DMS153 (cell line): ENCODE results near the gene KCNJ11.

ENCODE experiments used
- DNase-seq: peaks from one replicate; lab custom pipeline; 2025; lab: John Stamatoyannopoulos, UW

The KCNJ11 gene

DNA sequence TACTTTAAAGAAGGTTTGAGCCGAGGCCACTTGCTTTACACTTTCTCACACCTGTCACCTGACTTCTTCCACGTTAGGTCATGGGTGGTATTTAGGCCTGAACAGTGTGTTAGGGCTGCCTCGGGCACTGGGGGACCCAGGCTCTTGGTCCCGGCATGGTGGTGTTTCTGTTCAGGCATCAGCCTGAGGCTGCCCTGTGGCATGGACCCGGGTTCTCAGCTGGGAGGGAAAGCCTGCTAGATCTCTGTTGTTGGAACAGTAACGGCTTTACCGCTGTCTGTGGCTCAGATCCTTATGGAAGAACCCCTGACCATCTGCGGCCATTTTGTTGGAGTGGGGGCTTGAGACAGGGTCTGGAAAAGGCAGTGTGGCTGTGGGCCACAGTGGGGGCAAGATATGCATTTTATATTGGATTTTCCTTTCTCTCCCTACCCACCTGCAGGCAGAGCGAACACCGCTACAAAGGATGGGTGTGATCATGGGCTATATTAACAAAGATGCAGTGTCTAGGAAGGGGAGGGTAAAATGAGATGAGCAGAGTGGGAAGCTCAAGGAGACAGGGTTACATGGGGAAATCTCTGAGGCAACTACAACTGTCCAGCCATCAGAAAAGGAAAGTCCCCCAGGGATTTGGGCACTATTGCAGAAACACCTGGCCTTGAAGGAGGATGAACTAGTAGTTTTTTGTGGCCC lies 1.6 kb upstream of the KCNJ11 start:
- no peak for DNase-seq

DNA sequence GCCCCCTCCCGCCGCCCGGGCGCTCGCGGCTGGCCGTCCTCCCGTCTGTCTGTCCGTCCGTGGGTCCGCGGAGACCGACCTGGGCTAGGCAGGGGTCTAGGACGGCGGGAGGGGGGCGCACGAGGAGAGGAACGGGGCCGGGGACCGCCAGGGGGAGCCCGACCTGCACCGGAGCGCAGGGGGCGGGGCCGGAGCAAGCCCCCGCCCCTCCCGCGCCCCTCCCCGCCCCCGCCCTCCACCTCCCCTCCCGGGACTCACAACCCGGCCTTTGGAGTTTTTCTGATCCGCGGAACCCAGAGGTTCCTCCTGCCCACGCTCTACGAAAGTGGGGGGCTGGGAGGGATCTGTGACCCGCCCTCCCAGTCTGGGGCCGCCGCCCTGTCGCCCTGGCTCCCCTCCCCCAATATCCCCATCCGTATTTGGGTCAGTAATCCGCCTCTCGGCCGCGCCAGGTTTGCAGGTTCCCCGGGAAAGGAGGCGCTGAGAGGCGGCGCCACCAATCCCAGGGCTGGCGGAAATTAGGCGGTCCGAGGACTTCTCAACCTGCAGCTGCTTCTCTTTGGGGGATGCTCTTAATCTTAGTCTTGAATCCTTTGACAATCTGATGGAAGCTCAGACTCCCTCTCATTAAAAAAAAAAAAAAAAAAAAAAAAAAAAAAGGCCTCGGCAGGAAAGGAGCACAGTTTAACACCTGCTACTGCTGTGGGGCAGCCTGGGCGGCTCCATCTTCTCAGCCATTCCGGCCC lies 925 bp upstream of the KCNJ11 start:
- DNase-seq, result peak; percentile 76

DNA sequence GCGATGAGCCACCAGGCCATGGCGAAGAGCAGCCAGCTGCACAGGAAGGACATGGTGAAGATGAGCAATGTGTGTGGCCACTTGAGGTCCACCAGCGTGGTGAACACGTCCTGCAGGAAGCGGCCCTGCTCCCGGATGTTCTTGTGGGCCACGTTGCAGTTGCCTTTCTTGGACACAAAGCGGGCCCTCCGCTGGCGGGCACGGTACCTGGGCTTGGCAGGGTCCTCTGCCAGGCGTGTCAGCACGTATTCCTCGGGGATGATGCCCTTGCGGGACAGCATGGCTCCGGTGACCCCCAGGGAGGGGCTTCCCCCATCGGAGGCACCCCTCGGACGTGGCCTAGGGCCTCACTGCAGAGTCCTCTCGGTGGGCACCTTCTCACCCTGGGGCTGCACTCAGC lies 648 bp downstream of the KCNJ11 start:
- DNase-seq, result no peak

DNA sequence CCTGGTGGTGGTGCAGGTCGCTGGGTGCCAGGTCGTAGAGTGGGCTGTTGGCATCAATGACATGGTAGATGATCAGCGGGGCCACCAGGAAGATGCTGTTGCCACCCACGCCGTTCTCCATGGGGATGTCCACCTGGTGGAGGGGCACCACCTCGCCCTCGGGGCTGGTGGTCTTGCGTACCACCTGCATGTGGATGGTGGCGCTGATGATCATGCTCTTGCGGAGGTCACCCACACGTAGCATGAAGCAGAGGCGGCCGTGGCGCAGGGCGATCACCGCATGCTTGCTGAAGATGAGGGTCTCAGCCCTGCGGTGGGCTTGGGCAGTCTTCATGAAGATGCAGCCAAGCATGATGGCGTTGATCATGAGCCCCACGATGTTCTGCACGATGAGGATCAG lies 1.2 kb downstream of the KCNJ11 start:
- DNase-seq, result no peak

DNA sequence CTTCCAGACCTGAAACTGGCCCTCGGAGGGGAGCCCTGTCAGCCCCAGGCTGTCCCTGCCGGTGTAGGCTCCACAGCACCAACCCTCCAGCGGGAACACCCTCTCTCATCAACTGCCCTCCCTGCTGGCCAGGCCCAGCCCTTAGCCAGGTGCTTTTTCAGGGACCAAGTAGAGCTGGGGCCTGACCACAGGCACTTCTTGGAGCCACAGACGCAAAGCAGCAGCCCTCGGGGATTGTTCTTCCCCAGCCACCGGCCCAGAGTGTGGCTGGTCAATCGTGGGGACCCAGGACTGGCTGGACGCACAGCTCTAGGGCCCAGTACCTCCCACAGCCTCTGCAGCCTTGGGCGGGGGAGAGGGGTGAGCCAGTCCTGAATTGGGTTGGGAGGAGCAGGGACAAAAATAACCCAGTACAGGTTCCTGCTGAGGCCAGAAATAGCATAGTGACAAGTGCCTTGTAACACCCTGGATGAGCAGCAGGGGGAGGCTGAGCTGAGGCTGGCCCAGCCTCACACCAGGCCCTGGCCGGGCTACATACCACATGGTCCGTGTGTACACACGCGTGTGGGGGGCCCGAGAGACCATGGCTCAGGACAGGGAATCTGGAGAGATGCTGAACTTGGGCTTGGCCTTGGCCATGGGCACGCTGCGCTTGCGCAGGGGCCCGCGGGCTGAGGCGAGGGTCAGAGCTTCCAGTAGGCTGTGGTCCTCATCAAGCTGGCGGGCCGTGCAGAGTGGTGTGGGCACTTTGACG lies 2.0 kb downstream of the KCNJ11 start:
- no peak for DNase-seq

DNA sequence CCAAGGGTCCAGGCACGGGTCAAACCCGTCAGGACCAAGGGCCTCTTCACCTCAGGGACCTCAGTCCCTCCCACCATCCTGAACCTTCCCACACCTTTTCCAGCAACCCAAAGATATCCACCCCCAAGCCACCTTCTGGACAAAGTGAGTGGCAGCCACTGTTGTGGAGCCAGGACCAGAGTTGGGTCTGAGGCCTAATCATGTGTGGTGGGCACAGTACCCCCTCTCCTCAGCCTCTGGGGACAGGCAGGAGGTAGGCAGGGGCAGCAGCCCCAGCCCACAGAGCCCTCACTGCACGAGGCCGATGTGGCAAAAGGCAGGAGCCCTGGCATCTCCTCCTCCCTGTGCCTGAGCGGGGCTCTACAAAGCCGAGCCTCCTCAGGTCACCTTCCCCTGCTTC lies 2.5 kb downstream of the KCNJ11 start:
- DNase-seq, result no peak

DNA sequence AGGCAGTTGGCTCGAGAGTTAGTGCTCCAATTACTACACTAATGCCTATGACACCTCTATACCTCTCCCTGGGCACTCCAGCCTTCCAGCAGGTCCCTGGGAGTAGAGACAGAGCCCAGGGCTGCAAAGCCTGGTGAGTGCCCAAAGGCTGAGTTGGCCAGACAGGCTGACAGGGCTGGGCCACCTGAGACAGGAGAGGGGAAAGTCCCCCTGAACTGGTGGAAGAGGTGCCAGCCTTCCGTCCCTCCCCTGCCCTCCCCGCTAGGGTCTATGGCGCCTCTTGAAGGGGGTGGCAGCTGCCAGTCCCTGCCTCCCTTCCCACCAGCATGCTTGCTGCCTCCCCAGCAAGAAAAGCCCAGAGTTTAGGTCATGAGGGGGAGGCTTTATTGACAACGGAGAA lies 3.0 kb downstream of the KCNJ11 start:
- DNase-seq, result no peak

DNA sequence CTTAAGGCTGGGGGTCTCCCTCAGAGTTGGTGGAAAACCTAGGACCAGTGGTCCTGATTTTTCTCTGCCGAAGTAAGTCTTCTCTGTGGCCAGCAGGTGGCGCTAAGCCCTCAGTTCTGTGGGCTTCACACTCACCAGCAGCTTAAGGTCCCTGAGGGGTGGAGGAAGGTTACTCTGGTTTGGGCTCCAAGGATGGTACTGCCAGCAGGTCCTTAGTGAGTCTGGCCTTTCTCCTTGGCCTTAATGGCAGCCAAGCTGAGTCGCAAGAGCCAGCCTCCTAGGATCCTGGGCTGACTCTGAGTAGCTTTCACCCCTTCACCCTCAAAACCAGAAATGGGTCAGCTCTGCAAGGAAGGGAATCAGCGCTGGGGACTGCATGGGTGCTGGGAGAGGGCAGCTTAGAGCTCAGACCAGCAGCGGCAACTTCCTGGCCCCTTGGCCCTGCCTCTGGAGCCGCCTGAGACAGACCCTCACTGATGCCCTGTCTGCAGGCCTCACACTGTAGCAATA lies 4.4 kb downstream of the KCNJ11 start:
- peak; percentile 69 for DNase-seq

DNA sequence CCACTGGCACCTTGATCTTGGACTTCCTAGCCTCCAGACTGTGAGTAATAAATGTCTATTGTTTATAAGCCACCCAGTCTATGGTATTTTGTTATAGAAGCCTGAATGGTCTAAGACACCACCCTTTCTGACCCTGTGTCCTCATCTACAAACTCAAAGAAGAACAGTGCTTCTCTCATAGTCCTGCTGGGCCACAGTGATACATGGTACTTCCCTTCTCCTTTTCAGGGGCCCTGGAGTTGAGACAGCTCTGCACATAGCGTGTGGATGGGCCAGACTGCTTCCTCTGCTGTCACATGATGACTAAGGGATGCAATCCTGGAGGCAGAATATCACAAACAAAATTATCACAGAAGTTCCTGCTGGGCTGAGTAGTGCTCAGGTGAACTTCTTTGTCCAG lies 5.0 kb downstream of the KCNJ11 start:
- DNase-seq, result no peak

DNA sequence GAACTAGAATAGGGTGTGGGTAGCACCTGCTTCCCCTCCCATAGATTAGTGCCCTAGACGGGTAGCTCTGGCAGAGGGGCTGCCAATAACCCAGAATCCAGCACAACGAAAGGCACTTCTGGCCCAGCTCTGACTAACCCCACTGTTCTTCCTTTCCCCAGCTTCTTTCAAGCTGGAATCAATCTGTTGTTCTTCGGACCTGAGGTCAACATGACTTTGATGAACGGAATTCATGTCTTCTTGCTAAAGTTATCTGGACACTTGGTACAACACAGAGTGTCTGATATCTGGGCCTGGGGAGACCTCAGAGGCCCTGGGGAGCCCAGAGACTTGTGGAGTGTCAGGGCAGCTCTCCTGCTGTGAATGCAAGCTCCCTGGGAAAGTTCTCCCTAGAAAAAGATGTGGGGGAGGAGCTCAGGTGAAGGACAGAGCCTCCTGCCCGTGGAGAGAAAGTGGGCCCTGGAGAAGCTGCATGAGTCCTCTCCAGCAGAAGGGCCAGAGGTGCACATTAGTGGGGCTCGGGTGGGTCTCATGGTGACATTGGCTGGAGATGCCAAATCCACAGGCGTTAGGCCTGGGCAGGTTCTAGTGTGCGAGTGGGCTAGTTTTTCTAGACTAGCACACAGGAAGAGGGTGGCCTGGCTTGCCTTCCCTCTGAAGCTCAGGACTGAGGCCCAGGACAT lies 6.3 kb downstream of the KCNJ11 start:
- DNase-seq, result no peak

- DNase-seq, result no peak
These were observed 7.3 kb downstream of the KCNJ11 start for GRCh38 chr11:17381156-17381555.

DNA sequence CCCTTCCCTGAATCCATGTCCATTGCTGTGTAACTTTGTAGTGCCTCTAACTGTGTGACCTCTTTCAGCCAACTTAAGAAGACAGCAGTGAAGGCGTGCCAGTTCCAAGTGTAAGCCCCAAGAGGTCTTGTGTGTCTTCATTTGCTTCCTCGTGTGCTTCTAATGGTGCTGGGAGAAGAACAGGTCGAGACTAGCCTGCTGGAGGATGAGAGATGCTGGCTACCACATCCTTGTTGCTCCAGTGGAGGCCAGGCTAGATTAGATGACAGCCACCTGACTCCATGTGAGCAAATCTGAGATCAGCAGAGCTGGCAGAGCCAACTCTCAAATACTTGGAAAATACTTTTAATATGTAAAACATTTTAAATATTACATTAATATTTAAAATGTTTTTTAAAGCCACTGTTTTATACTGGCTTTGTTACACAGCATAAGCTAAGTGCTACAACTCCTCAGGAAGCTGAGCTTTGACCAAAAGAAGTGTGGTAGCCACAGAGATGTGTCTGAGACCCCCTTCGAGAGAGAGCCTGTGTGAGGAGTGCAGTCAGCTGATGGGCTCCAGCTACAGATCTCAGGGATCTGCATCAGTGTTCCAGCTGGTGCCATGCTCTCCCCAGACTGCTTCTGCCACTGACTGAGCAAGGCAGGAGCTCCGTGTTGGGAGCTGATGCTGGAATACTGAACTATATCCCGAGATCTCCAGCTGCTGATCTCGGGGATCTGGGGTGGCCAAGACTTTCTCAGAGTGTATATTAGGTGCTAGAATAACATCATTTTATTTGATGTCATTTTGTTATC lies 8.9 kb downstream of the KCNJ11 start:
- DNase-seq, result no peak

GRCh38 chr11:17378655-17379054 lies 9.8 kb downstream of the KCNJ11 start:
- no peak for DNase-seq

- DNase-seq, result no peak
These were observed 12.0 kb downstream of the KCNJ11 start for GRCh38 chr11:17376493-17376892.

DNA sequence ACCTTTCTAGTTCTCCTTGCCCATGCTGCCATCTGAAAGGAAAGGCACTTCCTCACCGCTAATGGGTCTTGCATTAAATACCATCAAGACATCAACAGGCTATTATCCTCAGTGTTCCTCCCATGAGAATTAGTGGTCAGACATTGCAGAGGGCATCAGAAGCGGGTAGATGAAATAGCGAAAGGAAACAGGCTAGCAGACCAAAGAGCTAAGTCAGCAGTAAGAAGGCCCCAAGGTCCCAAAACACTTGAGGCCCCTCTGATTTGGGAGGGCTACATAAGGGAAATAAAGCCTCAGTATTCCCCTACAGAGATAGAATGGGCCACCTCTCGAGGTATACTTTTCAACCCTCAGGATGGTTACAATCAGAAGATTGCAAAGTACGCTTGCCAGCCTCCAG lies 12.9 kb downstream of the KCNJ11 start:
- no peak for DNase-seq

GRCh38 chr11:17371614-17372013 lies 16.8 kb downstream of the KCNJ11 start:
- DNase-seq, result no peak

DNA sequence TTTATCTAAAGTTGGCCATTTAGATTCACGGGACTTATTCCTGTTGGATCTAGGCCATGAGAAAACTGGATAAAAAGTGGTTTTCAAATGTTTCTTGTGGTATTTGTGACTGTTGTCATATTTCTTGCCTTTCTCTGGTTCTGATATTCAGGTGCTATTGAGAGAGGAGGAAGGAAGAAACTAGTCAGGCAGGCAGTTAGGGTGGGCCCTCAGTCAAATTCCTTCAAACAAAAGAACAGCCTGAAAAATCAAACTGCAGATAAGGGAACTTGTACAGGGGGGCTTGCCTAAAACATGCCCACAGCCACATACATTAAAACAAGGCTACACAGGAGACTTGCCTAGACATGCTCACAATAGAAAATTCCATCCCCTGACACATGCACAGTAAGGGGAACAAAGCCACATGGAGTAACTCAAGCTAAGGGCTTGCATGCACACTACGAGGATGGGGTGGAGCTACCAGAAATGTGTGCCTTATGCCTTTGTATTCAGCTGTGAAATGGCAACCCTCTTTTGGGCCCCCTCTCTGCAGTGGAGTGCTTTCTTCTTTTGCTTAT lies 18.7 kb downstream of the KCNJ11 start:
- no peak for DNase-seq

DNA sequence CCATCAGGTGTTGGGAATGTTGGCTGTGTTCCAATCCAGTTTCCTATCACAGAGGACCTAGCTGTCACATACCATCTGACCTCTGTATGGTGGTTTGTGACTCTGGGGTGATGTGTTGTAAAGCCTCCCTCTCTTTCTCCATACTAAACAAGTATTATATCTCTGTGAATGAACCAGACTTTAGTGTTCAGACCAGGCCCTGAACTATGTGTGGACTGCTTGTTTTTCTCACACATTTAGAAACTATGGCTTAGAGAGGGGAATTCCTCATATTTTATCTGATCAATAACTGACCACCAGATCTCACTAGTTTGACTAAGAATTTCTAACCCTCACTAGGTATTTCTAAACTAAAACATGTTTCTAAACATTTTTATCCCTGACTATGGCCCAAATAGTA lies 19.4 kb downstream of the KCNJ11 start:
- DNase-seq, result no peak

DNA sequence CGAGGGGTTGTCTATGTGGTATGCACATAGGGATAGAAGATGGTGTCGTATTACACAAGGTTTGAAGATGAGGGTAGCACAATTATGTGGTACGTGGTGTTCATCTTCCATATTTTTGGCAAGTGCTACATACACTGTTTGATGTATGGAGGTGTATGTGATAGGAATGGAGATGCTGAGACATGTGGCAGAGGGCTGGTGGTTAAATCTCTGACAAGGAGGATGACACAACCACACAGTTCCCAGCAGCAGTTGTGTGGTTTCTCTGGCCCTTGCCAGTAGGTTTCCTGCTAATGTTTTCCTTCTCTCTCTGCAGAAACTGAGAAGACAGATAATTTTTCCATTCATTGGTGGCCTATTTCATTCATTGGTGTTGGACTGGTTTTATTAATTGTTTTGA lies 19.9 kb downstream of the KCNJ11 start:
- no peak for DNase-seq

- DNase-seq, result no peak
These were observed 22.0 kb downstream of the KCNJ11 start for GRCh38 chr11:17366495-17366894.

DNA sequence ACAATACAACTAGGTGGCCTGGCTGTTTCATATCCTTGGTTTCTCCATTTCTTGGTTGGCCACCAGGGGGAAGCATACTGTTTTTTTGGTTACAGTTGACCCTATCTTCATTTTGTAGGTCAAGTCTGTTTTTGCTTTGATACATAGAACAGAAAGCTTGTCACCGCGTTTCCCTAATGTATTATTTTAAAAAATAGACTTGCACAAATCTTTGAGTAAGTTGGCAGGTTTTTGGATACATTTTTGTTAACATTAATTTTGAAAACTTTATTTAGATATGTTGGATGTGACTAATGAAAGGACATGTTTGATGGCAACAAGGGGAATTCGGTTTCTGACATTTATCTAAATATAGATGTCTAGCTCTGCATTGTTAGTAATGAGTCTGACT lies 33.9 kb downstream of the KCNJ11 start:
- DNase-seq, result peak; percentile 41
